CD14-positive monocyte (primary cell): ENCODE measurements around the gene DUSP3. TPM values are rescaled to one million over a fixed set of nuclear protein-coding genes. Genes with fewer than 3 reads are reported as not detected.

Source experiments
- DNase-seq, 3 donors: peaks; one replicate each; pipeline ENCODE4 v3.0.0-alpha.2; 2011 to 2022
- H2AFZ ChIP-seq: 2 replicates; pipeline ENCODE4 v1.6.0; 2012; ENCODE audit warnings: mild to moderate bottlenecking, low read depth, low read length, inconsistent platforms; ENCODE audit not compliant: insufficient read depth, poor library complexity, severe bottlenecking
- H3K27ac ChIP-seq, 2 donors: 1 replicate in 1 of 2; 2 replicates in 1 of 2; pipeline ENCODE4 v1.5.1; 2012 to 2013; ENCODE audit warnings: low read length in 2 of 2, control low read depth in 1 of 2, inconsistent platforms in 1 of 2, low read depth in 1 of 2, mild to moderate bottlenecking in 1 of 2
- H3K27me3 ChIP-seq, 2 donors: one replicate each; pipeline versions ENCODE4 v1.6.0 to v1.6.1; 2011 to 2013; ENCODE audit warnings: low read length in 2 of 2; ENCODE audit not compliant: control insufficient read depth in 2 of 2, insufficient read depth in 2 of 2
- H3K36me3 ChIP-seq, 2 donors: replicated peaks in 1 of 2; 1 replicate in 1 of 2; 2 replicates in 1 of 2; pipeline versions ENCODE4 v1.5.1 to v1.6.1; 2012 to 2013; ENCODE audit warnings: low read length in 2 of 2, control low read depth in 1 of 2, inconsistent platforms in 1 of 2, mild to moderate bottlenecking in 1 of 2; ENCODE audit not compliant: insufficient read depth in 2 of 2, control insufficient read depth in 1 of 2
- H3K4me1 ChIP-seq, 2 donors: 1 replicate in 1 of 2; 2 replicates in 1 of 2; pipeline versions ENCODE4 v1.5.1 to v1.6.1; 2012 to 2013; ENCODE audit warnings: low read length in 2 of 2, control low read depth in 1 of 2, inconsistent platforms in 1 of 2, mild to moderate bottlenecking in 1 of 2, moderate library complexity in 1 of 2; ENCODE audit not compliant: insufficient read depth in 2 of 2, control insufficient read depth in 1 of 2
- H3K4me2 ChIP-seq: replicated peaks from 2 replicates; pipeline ENCODE3; 2012; ENCODE audit warnings: low read length, moderate library complexity, mild to moderate bottlenecking; ENCODE audit not compliant: poor library complexity, severe bottlenecking; ENCODE audit errors: extremely low read depth
- H3K4me3 ChIP-seq, 3 experiments: fragments of 200-600 bp in 1 of 3; sonication (generic) in 1 of 3; replicated peaks in 1 of 3; 1 replicate in 2 of 3; 2 replicates in 1 of 3; pipeline ENCODE4 v1.5.1; 2011 to 2013; ENCODE audit warnings: low read length in 3 of 3, mild to moderate bottlenecking in 3 of 3, control low read depth in 2 of 3, low read depth in 2 of 3, inconsistent platforms in 1 of 3, moderate library complexity in 1 of 3
- H3K79me2 ChIP-seq: 2 replicates; pipeline ENCODE4 v1.6.0; 2012; ENCODE audit warnings: mild to moderate bottlenecking, control low read depth, inconsistent platforms, low read length, moderate library complexity; ENCODE audit not compliant: insufficient read depth
- H3K9ac ChIP-seq: 2 replicates; pipeline ENCODE4 v1.6.0; 2017; ENCODE audit warnings: low read length, mild to moderate bottlenecking; ENCODE audit not compliant: insufficient read depth, poor library complexity, severe bottlenecking
- H3K9me3 ChIP-seq, 2 donors: replicated peaks in 1 of 2; 1 replicate in 1 of 2; 2 replicates in 1 of 2; pipeline versions ENCODE4 v1.5.1 to v1.6.1; 2012 to 2013; ENCODE audit warnings: low read length in 2 of 2, control low read depth in 1 of 2; ENCODE audit not compliant: control insufficient read depth in 1 of 2, insufficient read depth in 1 of 2
- H4K20me1 ChIP-seq: 2 replicates; pipeline ENCODE4 v1.6.0; 2012; ENCODE audit warnings: mild to moderate bottlenecking, low read length, control low read depth, moderate library complexity; ENCODE audit not compliant: insufficient read depth
- H3K27ac Mint-ChIP-seq, 7 donors: one replicate each; pipeline ENCODE4 v1.8.0; 2020; ENCODE audit warnings: mild to moderate bottlenecking in 7 of 7, mixed read lengths in 7 of 7, moderate library complexity in 6 of 7, inconsistent platforms in 2 of 7
- H3K27me3 Mint-ChIP-seq, 3 donors: one replicate each; pipeline ENCODE4 v1.8.0; 2021 to 2022; ENCODE audit warnings: low read depth in 3 of 3, mild to moderate bottlenecking in 3 of 3, mixed read lengths in 3 of 3, moderate library complexity in 3 of 3, inconsistent platforms in 1 of 3
- H3K36me3 Mint-ChIP-seq, 2 donors: one replicate each; pipeline ENCODE4 v1.8.0; 2020; ENCODE audit warnings: mixed read lengths in 2 of 2, inconsistent platforms in 1 of 2, mild to moderate bottlenecking in 1 of 2
- H3K4me1 Mint-ChIP-seq: one replicate; pipeline ENCODE4 v1.8.0; 2020; ENCODE audit warnings: mild to moderate bottlenecking, mixed read lengths
- H3K4me3 Mint-ChIP-seq, 2 donors: one replicate each; pipeline ENCODE4 v1.8.0; 2020; ENCODE audit warnings: mild to moderate bottlenecking in 2 of 2, mixed read lengths in 2 of 2, moderate library complexity in 1 of 2
- H3K9me3 Mint-ChIP-seq, 7 donors: one replicate each; pipeline ENCODE4 v1.8.0; 2020 to 2022; ENCODE audit warnings: mixed read lengths in 7 of 7, mild to moderate bottlenecking in 6 of 7, moderate library complexity in 6 of 7, inconsistent platforms in 2 of 7
- WGBS: methylation state at CpG from one replicate; pipeline ENCODE4 v1.1.5; 2013; ENCODE audit warnings: missing lambda C conversion rate; ENCODE audit not compliant: insufficient coverage; 5-methylcytosine and 5-hydroxymethylcytosine counted together
- intact Hi-C, 2 donors: fragments of 100-400 bp; cut with micrococcal nuclease; formaldehyde crosslinking; loops; one replicate each; pipeline versions ENCODE4 v1.15.0 to v1.15.1; 2023
- polyA plus RNA-seq, 3 donors: library from polyadenylated mRNA; depleted of rRNA in 1 of 3; unstranded in 2 of 3; stranded (reverse) in 1 of 3; fragments of 300-500 nt in 2 of 3; fragments of >200 nt in 1 of 3; fragmentation: Illumina TruSeq in 2 of 3; gene quantifications; 1 replicate in 2 of 3; 2 replicates in 1 of 3; pipeline ENCODE4 v1.2.3, GENCODE V29; 2012 to 2021
- TF ChIP-seq, protein P1 (sequence below): fragments of 200-600 bp; IDR thresholded peaks from one replicate; pipeline ENCODE4 v1.8.0; 2022; ENCODE audit warnings: antibody characterized with exemption, mild to moderate bottlenecking

Gene DUSP3
- polyA plus RNA-seq, 3 donors = 36.7 to 78.5 (median 58.9) TPM

GRCh38 chr17:43718544-43718943, 60.2 kb downstream of the DUSP3 start:
- peaks cover 0 to 5% of the 10 kb centered on the region in 2 donors for H3K27me3 ChIP-seq
- Mint-ChIP-seq H3K27me3 (peaks cover 8 to 21% (median 11%) of the 10 kb centered on the region in 3 donors), H3K4me3 (no peak overlapping the region), H3K9me3 (peaks cover 0 to 3% (median 0%) of the 10 kb centered on the region in 7 donors), H3K27ac (peak overlapping the region in 1 of 7 donors; percentile 53), H3K4me1 (peaks cover 33% of the 10 kb centered on the region), H3K36me3 (no peaks in the 10 kb centered on the region)
- H3K9ac ChIP-seq = no peak overlapping the region
- H3K27ac ChIP-seq = no peak overlapping the region
- WGBS = 100% methylated on average over 4 of the region's 5 CpGs
- no peaks in the 10 kb centered on the region for H4K20me1 ChIP-seq
- TF ChIP-seq, protein P1, sequence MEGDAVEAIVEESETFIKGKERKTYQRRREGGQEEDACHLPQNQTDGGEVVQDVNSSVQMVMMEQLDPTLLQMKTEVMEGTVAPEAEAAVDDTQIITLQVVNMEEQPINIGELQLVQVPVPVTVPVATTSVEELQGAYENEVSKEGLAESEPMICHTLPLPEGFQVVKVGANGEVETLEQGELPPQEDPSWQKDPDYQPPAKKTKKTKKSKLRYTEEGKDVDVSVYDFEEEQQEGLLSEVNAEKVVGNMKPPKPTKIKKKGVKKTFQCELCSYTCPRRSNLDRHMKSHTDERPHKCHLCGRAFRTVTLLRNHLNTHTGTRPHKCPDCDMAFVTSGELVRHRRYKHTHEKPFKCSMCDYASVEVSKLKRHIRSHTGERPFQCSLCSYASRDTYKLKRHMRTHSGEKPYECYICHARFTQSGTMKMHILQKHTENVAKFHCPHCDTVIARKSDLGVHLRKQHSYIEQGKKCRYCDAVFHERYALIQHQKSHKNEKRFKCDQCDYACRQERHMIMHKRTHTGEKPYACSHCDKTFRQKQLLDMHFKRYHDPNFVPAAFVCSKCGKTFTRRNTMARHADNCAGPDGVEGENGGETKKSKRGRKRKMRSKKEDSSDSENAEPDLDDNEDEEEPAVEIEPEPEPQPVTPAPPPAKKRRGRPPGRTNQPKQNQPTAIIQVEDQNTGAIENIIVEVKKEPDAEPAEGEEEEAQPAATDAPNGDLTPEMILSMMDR = no peak
- no peaks in the 10 kb centered on the region for H3K79me2 ChIP-seq
- peaks cover 23 to 34% of the 10 kb centered on the region in 2 donors for H3K4me1 ChIP-seq
- no peak for DNase-seq
- H2AFZ ChIP-seq = no peak overlapping the region
- H3K36me3 ChIP-seq = no peaks in the 10 kb centered on the region
- no peak overlapping the region for H3K4me2 ChIP-seq
- intact Hi-C loops = no loop called here
- H3K4me3 ChIP-seq = no peak overlapping the region
- H3K9me3 ChIP-seq = no peaks in the 10 kb centered on the region

DNA sequence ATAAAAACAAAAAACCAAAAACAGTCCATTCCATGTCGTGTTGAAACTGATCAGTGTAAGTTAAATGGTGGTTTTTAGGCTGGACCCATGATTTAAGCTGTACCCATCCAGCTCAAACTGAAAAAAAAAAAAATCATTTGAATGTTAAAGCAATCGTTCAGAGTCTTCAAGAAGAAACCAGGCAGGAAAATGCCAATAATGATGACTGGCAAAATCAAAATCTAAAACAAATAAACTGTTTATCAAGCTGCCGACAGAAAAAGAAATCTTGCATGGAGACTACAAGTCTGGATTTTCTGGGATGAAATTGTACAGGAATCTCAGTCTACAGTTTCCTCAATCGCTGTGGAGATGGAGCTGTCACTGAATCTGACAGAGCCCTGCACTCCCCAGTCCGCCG, 60.9 kb downstream of the DUSP3 start:
- DNase-seq = no peak
- TF ChIP-seq, protein P1 = no peak
- Histone ChIP-seq H3K27ac (no peak overlapping the region), H3K36me3 (no peaks in the 10 kb centered on the region), H4K20me1 (no peaks in the 10 kb centered on the region), H3K9me3 (no peaks in the 10 kb centered on the region), H2AFZ (no peak overlapping the region), H3K4me2 (no peak overlapping the region), H3K9ac (no peak overlapping the region), H3K27me3 (peaks cover 5 to 11% of the 10 kb centered on the region in 2 donors), H3K4me1 (peaks cover 29 to 41% of the 10 kb centered on the region in 2 donors), H3K79me2 (no peaks in the 10 kb centered on the region), H3K4me3 (no peak overlapping the region)
- no peak overlapping the region for H3K4me3 Mint-ChIP-seq
- intact Hi-C loops = no loop called here
- H3K36me3 Mint-ChIP-seq = no peaks in the 10 kb centered on the region
- peaks cover 13 to 27% (median 18%) of the 10 kb centered on the region in 3 donors for H3K27me3 Mint-ChIP-seq
- H3K4me1 Mint-ChIP-seq = peaks cover 38% of the 10 kb centered on the region
- H3K27ac Mint-ChIP-seq = no peak overlapping the region
- H3K9me3 Mint-ChIP-seq = peaks cover 0 to 3% (median 0%) of the 10 kb centered on the region in 7 donors
- WGBS = 83% methylated on average over 3 of the region's 6 CpGs

Other genes with a start within 250 kb of the DUSP3 start
- not detected for gene ETV4, start 232.6 kb downstream of the DUSP3 start, polyA plus RNA-seq
- gene MEOX1, start 117.1 kb downstream of the DUSP3 start, polyA plus RNA-seq = under 1 TPM in 1 of 3 donors, not detected in 2; 0.06 TPM
- gene SOST, start 20.2 kb downstream of the DUSP3 start, polyA plus RNA-seq = not detected
- under 1 TPM in 1 of 3 donors, not detected in 2; 0.07 TPM for gene CFAP97D1, start 1.5 kb upstream of the DUSP3 start, polyA plus RNA-seq
- 1 to 10 TPM in 1 of 3 donors, not detected in 2; 1.5 TPM for gene MPP3, start 54.2 kb upstream of the DUSP3 start, polyA plus RNA-seq
- not detected for gene CD300LG, start 68.2 kb upstream of the DUSP3 start, polyA plus RNA-seq
- gene MPP2, start 128.6 kb upstream of the DUSP3 start, polyA plus RNA-seq = not detected
- gene PPY, start 163.5 kb upstream of the DUSP3 start, polyA plus RNA-seq = not detected
- not detected for gene PYY, start 175.0 kb upstream of the DUSP3 start, polyA plus RNA-seq
- gene NAGS, start 225.6 kb upstream of the DUSP3 start, polyA plus RNA-seq = under 1 TPM; 0.65 to 0.93 (median 0.84) TPM
- 10 to 100 TPM; 17.3 to 41.4 (median 33.6) TPM for gene TMEM101, start 236.0 kb upstream of the DUSP3 start, polyA plus RNA-seq